ENCODE data around the gene PKP4.

GRCh38 chr2:158410132-158410531, 46.6 kb upstream of the PKP4 start:
- TF ChIP-seq CTCF (conservative IDR thresholded peaks at IDR 0.05 in 1 of 2, IDR thresholded peaks at IDR 0.05 in 1 of 2; ENCODE audit: extremely low read depth in 1 of 2, insufficient read depth in 1 of 2, low read depth in 1 of 2, low read length in 2 of 2) (no peak), EZH2 (IDR thresholded peaks at IDR 0.05; ENCODE audit: borderline replicate concordance, low read length) (no peak)
